Measurements from ENCODE around the gene PRKCA.

Gene PRKCA

DNA sequence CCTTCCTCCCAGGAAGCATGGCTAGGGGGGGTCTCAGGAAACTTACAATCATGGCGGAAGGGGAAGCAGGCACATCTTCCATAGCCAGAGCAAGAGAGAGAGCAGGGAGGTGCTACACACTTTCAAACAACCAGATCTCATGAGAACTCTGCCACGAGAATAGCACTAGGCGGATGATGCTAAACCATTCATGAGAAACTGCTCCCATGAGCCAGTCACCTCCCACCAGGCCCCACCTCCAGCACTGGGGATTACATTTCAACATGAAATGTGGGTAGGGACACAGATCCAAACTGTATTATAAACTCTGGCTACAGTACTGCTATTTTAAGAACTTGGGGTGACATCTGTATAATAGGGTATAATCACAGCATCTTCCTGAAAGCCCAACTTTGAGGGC lies 449.4 kb downstream of the PRKCA start:
- no peak for DNase-seq

DNA sequence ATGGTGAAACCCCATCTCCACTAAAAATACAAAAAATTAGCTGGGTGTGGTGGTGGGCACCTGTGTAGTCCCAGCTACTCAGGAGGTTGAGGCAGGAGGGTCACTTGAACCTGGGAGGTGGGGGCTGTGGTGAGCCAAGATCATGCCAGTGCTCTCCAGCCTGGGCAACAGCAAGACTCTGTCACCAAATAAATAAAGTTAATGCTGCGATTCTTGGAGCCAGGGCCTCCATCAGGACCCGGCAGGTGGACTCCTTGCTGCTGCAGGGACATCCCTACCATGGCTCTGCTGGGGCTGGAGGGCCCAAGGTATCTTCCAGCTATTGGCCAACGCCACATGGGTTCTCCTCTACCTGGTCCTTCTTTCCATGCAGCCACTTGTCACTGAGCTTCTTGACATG lies 450.0 kb downstream of the PRKCA start:
- no peak for DNase-seq

DNA sequence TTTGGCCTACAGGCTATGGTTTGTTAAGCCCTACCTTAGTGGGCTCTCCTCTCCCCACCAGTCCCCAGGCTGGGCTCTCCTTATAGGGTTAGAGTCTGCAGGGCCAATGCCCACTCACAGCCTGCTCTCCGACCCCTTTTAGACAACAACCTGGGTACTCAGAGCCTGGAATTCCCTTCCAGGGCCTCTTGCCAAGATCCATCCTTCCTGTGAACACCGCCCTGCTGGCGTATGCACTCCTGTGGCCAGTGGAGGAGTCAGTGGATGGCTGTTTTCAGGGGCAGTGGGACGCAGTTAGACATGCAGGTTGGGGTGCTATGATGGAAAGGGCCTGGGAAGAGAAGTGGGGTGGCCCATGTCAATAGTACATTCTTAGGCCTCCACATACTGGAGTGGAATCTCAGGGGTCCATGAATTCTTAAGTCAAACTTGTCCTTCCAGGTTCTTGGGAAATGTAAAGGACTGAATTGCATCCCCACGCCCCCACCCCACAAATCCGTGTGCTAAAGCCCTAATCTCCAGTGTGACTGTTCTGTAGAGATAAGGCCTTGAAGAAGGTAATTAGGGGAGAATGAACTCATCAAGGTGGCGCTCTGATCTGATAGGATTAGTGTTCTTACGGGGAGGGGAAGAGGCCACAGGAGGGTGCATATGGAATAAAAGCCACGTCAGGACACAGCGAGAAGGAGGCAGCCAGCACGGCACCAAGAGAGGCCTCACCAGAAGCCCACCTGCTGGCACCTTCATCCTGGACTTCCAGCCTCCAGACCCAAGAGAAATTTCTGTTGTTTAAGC lies 450.9 kb downstream of the PRKCA start:
- DNase-seq: no peak

DNA sequence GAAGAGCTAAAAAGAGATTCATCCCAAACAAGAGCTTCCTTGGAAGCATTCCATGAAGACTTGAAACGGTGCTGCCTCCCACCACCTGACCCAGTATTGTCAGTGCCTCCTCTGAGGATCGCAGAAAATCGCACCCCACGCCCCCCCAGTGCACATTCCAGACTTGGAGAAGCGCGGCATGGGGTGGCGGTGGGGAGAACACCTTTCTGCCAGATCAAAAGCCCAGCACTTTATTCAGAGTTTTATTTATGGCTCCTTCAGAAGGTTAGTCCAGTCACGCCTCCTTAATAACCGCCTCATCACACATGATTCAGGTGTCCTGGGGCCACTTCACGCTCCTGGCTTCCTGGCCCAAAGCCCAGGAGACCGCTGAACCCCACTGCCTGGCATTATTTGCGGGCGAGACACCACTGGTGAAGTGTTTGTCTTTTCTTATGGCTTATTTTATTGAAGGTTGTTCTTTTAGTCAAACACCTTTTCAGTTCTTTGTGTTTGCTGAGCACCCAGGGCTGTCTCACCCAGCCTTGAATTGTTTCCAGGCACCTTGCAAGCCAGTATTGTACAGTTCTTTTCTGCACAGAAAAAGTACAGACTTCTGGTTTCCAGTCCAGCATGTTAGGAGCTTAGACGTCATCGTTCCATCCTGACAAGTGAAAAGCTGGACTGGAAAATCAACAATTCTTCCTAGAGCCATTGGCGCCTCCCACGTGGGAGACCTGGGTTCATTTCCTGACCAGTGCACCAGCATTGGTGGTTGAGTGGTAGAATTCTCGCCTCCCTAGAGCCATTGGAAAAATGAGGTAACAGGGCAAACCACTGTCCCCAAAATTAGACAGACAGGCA lies 452.9 kb downstream of the PRKCA start:
- DNase-seq: no peak

DNA sequence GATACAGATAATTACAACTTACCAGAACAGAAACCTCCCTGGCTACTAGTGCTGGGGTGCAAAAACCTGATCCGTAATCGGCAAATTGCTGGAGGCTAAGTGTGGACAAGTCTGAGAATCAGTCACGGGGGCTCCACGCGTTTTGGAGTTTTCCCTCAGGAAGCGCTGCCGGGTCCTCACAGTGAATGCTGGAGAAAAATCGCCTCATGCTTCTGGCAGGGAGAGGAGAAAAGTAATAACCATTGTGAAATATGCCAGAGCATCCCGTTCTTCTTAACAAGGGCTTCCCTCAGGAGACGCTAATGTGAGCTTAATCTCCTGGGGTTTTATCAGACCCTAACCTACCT lies 453.5 kb downstream of the PRKCA start:
- no peak for DNase-seq

DNA sequence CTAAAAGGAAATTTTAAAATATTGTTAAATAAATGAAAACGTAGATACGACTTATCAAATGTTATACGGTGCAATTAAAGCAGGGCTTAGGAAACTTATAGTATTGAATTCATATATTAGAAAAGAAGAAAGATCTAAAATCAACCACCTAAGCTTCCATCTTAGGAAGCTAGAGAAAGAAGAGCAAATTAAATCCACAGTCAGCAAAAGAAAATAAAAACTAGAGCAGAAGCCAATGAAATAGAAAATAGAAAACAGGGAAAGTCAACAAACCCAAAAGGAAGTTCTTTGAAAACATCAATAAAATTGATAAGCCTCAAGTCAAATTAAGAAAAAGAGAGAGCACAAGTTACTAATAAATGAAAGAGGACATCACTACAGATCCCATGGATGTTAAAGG lies 457.9 kb downstream of the PRKCA start:
- DNase-seq: no peak

DNA sequence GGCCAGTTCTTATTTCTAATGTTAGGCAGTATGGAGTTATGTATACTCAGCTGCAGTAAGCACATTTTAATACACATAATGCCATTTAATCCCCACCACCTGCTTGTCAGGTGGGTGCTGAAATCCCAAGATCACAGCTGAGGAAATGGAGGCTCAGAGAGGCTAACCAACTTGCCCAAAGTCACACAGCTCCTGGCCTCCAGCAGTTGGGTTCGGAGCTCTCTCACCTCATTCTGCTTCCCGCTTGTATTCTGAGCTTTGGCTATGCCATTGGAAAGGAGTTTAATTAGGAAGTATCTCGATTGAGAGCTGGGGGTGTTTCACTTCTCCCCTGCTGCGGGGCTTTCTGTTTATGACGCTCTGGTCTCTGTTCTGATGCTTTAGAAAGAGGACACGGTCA lies 459.9 kb downstream of the PRKCA start:
- DNase-seq: no peak

DNA sequence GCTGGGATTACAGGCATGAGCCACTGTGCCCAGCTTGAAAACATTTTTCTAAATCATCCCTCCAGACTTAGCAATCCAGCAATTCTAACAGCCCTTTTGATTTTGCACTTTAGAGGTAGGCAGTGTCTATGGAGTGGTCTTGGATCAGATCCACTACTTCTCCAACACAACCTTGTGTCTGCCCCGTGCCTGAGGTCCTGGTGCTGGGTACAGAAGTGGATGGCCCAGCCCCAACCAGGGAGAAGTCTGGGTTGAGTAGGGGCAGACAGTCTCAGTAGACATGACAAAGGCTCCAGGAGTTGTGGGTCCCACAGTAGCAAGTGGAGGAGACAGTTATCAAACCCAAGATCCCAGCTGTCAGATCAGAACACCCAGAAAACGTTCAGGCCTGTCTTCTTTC lies 460.6 kb downstream of the PRKCA start:
- DNase-seq: no peak

DNA sequence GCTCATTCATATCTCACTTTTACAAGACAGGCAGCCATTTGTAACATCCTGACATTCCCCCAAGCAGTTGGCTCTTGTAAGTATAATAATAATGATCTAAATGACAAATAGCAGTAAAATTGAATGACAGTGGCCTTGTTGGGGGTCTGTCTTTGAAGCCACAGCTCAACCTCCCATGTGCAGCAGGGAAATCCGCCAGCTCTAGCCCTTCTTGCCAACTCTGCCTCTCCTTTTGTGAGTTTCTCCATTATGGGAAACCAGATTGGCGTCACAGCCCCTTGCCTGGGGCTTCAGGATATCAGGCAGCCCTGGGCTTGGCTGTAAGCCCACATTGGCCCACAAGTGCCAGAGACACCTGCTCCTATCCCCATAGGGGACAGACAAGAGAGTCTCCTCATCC lies 462.1 kb downstream of the PRKCA start:
- DNase-seq: no peak

DNA sequence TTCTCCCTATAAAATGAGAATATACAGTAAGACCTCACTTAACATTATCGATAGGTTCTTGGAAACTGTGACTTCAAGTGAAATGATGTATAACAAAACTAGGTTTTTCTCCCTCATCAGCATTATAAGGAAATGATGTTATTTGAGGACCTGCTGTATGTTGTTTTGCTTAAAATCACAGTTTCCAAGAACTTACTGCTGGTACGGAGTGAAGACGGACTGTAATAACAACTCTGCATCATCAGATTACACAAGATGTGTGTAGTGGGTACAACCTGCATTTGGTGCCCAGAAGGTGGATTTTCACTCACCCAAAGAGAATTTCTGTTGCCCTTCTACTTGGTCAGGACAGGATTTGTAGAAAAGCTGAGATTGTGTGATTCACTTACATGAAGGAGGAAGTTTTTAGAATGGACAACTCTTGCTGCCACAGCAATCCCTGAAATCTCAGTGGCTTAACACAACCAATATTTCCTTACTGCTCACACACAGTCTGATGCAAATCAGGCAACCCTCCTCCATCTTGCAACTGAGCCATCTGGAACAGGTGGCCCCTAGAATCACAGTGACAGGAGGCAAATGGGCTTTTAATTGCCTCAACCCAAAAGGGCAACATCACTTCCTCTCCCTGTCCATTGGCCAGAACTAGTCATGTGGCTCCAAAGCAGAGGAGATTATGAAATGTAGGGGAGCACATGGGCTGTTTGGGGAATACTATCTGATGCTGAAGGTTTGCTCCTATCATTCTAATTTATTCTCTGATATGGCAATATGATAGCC lies 464.9 kb downstream of the PRKCA start:
- no peak for DNase-seq

DNA sequence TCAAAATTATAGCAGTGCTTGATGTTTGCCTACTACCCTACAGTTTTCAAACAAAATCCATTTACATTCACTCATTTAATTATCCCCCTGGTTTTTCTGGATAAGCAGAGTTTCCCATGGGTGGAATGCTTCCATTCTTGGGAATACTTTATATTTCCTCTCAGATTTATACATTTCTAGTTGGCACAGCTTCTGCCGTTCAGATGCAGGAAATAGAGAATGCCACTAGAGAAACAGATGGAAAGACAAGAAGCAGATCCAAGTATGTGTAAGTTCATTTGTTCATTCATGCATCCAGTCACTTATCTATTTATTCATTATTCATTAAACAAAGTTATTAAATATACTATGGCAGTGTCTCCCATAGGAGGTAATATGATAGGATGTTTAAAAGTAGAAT lies 467.5 kb downstream of the PRKCA start:
- no peak for DNase-seq

DNA sequence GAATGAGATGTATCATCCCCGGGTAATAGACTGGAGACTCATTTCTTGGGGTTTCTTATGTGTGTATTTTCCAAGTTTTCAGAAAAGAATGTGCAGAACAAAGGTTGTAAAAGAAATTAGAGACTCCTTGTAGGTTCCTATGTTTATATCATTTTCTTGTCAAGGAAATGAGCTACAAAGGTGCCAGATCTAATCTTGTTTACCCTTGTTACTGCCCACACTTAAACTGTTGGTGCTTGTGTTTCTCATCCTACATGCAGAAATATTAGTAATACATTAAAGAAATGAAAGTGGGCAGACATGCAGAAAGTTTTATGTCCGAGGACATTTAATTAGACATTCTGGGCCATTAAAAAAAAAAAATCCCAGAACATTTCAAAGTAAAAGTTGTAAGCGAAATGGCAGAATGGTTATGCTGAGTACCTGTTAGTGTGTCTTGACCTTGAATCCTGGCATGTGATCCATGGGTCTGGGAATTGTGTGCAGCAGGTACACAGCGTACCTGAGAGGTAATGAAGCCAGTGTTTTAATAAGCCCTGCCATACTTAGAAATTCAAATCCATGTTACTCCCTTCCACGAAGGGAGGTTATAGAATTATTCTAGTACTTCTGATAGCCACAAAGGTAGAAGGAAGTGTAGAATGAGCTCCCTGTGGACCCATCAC lies 469.9 kb downstream of the PRKCA start:
- DNase-seq: no peak

DNA sequence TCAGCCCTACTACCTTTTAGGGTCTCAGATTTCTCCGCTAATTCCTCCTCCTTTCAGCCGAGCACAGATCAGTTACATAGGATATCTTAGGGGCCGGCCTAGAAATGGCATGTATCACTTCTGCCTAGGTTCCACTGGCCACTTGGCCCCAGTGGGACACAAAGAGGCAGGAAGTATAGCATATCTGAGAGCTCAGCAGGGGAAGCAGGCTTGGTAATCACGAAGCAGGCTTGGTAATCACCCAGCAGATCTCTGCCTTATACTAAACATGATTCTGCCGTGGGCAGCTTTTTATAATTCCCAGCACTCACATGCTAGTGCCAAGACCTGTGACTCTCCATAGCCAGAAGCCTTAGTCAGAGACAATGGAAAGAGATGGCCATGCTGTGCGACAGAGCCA lies 472.9 kb downstream of the PRKCA start:
- DNase-seq: no peak

DNA sequence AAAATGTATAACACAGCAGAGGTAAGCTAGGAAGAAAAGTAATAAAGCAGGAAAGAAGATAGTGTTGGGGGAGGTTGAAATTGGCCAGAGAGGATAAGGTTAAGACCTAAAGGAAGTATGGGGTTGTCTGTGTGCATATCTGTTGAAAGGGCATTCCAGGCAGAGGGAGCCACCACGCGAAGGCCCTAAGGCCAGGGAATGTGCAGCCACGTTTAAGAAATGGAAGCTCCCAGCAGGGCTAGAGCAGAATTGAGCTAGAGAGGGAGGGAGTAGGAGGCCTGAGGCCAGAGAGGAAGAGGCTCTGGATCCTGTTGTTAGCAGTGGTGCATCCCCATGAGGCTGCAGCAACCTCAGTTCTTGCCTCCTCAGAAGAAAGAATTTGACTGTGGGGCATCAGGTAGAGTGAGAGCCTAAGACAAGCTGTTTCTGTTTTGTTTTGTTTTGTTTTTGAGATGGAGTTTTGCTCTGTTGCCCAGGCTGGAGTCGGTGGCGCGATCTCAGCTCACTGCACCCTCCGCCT lies 473.5 kb downstream of the PRKCA start:
- no peak for DNase-seq

DNA sequence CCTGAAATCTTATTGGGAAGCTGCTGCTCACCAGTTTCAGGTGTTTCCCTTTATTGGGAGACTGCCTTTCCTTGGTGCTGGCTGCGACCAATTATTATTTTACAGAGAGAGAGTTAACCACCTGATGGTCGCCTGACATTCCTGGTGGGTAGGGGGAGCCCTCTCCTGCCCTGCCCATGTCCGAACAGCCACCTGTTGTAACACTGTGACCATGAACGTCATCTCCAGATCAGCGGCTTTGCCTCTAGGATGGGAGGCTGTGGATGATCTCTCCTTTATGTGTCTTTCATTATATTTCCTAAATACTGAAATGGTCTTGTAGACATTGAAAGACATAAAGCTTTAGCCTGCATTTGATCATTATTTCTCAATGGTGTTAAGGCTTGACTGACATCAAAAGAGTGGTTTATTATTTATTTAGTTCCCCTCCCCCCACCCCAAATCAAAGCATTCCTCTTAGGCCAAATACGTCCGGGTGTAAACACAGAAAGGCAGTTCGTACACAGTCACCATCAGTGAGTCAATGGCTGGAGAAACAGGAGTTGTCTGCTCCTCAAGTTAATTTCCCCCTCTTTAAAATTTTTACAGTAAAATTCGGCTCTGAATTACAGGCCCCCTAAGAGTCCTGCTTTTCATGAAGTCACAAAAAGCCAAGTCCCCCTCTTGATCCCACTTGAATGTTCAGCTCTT lies 474.7 kb downstream of the PRKCA start:
- DNase-seq: no peak

DNA sequence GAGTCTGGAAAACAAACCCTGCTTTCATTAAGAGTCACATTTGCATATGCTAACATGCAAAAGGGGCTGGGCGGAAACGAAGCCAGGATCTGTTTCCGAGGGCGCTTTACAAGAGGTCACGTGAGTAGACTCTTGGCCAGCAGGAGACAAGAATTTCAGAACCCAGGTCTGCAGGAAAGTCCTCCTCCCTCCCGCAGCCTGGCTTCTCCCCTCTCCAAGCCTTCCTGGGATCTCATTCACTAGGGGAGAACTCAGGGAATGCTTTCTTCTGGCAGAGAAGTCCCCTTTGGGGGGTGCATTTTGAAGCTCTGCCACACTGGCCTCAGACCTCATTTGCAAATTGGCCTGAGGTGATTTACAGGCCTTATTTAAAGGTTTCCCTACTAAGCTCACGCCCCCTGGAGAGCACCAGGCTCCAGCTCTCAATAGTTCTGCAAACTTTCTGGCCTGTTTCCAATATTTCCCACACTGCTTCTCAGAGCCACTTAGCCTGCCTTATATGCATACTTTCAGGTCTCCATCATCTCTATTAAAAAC lies 475.3 kb downstream of the PRKCA start:
- DNase-seq: no peak

DNA sequence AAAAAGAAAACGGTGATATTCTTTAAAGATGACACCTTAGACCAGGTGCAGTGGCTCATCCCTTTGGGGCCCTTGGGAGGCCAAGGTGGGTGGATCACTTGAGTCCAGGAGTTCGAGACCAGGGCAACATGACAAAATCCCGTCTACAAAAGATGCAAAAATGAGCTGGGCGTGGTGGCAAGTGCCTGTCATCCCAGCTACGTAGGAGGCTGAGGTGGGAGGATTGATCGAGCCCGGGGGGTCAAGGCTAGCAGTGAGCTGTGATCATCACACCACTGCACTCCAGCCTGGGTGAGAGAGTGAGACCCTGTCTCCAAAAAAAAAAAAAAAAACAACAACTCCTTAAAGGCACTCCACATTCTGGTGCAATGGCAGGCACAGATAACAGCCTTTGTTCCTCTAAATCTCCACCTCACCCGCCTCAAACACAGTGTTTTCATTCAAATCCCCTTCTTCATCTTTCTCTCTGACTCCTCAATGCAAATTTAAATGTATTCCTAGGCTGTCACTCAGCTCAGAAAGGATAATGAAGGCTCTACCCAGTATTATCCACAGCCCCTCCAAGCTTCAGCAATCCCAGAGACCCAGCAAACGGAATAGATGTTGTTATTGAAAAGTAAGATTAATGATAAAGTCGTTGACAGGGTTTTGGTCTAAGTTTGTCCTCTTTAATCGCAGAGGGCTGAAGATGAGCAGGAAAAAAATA lies 476.3 kb downstream of the PRKCA start:
- no peak for DNase-seq

DNA sequence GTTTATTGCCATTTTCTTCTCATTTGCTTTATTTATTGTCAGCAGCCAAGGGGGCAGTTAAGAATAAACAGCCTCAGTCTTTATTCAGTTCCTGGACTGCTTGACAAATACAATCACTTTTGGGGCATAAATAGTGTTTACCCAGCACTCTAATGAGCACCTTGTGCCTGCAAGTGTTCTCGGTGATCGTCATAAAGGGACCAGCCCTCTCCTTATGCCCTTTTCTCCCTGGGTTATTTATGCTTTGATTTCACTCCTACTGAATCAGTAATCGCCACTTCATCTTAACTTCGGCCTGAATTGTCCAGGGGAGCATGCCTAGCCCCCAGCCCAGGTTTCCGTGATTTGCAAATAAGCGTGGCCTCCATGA lies 476.8 kb downstream of the PRKCA start:
- DNase-seq: no peak

DNA sequence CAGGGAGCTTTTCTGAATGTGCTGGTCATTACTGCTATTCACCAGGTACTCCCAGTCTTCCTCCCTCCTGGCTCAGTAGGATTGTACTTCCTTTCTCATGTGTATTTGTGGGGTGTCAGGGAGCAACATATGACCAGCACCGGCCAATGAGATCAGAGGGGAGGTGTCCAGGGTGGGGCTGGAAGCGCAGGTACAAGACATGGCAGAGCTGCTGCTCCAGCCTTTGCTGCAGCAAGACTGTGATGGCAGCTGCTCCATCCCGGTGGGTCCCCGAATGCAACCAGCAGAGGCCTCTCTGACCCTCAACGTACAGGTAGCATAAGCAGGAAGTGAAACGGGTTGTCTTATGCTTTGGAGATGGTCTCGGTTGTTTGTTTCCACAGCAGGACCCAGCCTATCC lies 478.7 kb downstream of the PRKCA start:
- DNase-seq: no peak

DNA sequence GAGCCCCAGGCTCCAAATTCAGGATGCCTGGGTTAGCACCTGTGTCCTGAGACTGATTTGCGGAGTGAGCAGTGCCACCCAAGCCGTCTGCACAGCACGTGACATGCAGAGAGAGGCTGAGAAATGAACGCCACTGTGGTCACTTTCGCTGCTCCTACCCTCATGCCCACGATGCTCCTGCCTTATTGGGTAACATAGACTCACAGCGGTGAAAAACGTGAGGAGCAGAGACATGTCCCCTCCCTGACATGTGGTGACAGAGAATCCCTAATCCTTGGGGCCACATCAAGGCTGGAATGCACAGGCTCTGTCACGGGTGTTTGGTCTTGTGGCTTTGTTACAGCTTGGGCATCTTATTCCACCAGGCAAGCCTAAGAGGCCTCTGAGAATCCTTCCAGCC lies 480.4 kb downstream of the PRKCA start:
- DNase-seq: no peak

Measured in inflammatory macrophage (primary cell).